SKM-1 (cell line): Measurements from ENCODE around the gene LRRC47.

Experiments used
- DNase-seq: peaks from one replicate; lab custom pipeline; 2025; ENCODE audit not compliant: unreplicated experiment; lab: John Stamatoyannopoulos, UW

LRRC47 gene

DNA sequence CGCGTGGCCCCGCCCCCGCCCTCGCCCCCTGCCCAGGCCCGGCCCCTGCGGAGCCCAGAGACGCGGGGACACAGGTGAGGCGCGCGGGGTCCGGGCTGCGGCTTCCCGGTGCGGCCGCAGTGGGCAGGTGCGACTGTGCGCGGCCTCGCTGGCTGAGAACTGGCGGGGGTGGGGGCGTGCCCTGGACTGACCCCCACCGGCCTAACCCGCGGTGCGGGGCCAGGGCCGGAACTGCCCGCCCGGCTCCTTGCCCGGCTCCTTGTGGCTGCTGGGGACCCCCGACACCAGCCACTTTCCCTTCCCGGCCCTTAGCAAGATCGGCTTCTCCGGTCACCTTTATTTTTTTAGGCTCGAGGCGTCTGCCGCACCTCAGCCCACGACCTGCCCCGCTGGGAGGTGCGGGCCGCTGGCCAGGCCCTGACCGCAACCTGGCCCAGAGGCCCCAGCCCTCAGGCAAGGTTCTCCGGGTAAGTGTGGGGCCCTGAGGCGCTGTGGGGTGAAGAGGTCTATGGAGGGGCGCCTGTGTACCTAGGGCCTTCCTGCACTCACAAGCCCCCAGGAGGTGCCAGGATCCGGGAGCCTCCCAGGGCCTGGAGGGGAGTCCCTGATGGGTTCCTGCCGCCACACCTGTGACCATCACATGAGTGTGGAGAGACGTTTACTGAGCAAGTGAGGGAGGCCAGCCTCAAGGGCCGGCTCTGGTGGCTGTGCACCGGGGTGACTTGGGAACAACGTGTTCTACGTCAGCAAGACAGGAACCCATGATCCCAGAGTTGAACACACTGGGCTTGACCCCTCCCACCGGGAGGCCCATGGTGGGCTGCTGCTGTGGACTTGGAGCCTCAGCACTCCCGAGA lies 23.4 kb downstream of the LRRC47 start, which contains the start of gene SMIM1:
Gene SMIM1 (plus strand): TSS at position 35 of the 857 bp plus-strand sequence. CDS start 2,625 bp downstream, outside the sequence.
- no peak for DNase-seq

- DNase-seq: peak; percentile 75
Observed at GRCh38 chr1:3772027-3772714, 24.1 kb downstream of the LRRC47 start.

DNA sequence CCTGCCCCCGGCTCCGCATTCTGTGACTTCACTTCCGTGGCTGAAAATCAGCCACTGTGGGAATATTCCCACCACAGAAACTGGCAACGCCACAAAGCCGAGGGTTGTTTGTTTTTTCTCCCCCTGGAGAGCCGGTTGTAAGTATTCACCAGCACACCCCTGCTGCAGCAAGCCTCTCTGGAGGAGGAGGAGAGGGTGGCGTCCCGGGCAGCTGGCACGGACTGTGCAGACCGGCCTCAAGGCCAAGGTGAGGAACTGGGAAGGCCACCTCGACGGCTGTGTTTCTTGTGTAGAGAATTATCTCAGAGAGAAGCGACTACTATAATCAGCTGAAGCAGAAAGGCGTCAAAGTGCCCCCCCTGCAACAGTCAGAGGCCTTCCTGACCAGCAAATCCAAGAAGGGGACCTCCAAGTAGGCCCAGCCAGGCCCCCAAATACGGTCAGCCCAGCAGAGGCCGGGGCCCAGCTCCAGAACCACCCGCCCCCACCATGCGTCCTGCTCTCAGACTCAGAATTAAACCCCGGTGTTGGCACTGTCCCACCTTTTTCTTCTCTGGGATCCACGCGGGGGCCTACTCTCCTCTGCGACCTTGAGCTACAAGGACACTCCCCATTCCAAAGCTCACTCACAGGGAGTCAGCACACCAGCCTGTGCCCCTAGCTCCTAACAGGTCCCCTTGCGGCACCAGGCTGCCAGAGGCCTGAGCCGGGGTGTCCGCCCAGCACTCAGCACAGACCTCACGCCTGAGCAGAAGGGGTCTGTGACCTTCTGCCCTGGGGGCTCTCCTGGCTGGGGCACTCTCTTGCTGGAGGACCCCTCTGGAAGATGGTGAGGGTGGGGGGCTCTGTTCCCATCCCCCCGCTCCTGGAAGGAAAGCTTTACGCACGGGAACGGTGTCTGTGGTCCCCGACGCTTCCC lies 24.9 kb downstream of the LRRC47 start:
- DNase-seq: no peak

GRCh38 chr1:3770047-3770765 lies 26.1 kb downstream of the LRRC47 start:
- no peak for DNase-seq

DNA sequence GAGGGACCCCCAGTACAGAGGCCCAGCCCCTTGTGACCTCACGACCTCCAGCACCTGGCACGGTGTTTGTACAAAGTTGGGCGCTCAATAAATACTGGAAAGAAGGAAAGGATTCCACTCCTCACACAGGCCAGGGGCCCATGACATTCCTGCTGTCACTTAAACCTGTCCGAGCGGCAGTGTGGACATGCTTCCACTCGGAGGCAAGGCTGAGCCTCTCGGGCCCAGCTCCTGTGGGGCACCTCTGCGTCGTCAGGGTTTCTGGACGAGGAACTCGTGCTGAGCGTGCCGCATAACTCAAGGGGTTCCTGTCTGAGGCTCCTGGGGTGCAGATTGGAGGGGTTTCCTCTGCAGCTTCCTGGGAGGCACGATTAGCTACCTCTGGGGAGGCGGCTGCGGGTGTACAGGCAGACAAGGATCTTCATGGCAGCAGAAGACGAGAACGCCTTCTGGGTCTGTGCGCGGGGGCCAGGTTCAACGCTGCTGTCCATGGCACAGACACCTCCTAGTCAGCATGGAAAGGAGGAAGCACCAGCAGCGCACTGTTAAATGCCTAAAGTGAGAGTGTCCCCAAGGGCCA lies 27.4 kb downstream of the LRRC47 start:
- DNase-seq: no peak

GRCh38 chr1:3767328-3767925 lies 28.9 kb downstream of the LRRC47 start:
- no peak for DNase-seq

DNA sequence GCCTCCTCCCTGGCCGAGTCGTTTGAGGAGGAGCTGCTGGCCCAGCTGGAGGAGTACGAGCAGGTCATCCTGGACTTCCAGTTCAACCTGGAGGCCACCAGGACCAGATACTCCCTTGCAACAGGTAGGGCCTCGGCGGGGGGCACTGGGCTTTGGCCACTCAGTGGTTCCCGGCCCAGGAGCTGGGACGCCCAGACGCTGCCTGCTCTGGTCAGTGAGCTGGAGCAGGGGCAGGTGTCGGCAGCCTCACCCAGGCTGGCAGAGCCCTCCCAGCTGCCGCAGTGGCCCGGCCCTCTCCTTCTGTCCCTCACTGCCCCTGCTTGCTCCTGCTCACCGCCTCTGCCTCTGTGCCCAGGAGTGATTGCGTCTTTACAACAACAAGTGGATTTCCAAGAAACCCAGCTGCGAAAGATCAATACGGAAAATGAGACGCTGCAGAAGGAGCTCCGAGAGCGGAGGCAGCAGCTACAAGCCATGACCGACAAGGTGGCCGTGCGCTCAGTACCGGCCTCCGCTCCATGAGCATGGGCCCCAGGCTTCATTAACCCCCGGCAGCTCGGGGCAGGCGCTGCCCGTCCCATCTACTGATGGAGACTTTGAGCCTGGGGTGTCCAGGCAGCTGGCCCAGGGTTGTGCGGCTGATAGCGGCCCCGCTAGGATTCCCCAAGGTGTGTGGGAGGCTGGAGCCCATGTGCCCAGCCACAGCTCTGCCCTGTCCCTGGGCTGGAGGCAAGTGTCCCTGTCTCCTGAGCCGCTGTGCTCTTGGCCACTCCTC lies 32.8 kb downstream of the LRRC47 start:
- no peak for DNase-seq

DNA sequence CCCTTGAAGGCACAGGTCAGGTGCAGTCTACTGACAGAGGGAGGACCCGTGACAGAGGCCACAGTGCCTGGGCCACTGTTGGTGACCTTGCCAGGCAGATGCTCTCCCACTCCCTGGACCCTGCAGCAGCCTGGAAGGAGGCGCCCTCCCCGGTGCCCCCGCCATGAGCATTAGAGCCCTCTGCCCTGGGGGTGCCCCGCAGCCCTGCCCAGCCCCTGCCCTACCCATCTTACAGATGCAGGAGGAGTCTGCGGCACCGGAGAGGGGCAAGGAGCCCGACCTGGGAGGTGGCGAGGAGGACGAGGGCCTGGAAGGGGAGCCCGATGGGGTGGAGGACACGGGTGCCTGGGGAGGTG lies 33.4 kb downstream of the LRRC47 start:
- DNase-seq: no peak

DNA sequence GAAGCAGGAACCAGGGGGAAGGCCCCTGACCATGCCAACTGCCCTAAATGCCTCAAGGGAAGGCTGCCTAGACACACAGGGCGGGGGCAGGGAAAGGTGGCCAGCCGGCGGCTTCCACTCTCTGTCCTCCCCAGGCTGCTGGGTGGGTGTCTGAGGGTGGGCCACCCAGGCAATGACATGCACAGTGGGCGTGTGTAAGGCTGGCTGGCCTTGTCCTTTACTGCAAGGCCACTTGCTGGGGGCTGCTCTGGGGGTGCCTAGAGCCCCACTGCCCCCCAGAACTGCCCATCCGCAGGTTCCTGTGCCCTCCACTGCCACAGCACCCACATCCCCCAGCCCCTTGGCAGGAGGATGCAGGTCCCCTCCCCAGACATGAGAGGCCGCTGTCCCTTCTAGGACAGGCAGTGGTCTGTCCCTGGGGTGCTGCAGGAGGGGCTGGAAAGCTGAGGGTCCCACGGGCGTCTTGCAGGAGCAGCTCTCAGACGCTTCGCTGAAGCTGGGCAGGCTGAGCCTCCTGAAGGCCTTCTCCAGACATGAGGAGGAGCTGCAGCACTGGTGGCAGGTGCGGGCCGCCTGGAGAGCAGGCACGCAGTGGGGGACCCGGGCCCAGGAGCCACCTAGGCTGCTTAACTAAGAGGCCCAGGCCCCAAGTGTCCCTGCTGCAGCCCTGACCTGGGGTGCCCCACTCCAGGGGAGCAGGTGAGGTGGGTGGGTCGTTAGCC lies 34.0 kb downstream of the LRRC47 start:
- DNase-seq: no peak

DNA sequence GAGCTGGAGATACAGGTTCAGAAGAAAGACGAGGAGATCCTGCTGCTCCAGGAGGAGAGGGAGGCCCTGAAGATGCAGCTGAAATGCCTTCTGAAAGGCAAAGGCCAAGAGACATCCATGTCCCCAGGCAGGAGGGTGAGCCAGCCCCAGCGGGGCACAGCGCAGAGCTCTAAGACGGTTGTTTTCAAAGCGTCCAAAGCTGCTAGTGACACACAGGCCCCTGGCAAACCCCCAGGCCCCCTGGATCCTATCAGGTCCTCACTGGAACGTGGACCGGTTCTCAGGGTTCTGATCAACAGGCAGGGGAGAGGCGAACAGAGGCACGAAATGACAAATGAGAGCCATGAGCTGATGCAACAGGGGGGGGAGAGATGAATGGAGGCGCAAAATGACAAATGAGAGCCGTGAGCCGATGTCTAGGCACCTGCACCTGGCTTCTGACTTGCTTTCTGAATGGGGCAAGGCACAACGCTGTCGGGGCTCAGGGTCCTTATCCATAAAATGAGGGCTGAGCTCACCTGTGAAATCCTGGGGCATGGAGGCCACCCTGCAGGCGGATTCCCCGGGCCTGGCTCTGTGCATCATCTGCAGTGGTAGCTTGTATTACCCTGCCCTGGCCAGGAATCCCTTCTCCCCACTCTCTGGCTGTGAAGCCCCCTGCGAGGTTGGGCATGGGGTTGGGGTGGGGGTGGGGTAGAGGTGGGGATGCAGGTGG lies 34.8 kb downstream of the LRRC47 start:
- DNase-seq: no peak

GRCh38 chr1:3759796-3760195 lies 36.5 kb downstream of the LRRC47 start:
- DNase-seq: no peak

- no peak for DNase-seq
Observed at GRCh38 chr1:3759164-3759563, 37.1 kb downstream of the LRRC47 start.

- no peak for DNase-seq
Observed at GRCh38 chr1:3756394-3756793, 39.9 kb downstream of the LRRC47 start.

GRCh38 chr1:3753656-3754454 lies 42.4 kb downstream of the LRRC47 start:
- DNase-seq: no peak

- no peak for DNase-seq
Observed at GRCh38 chr1:3752400-3752945, 43.8 kb downstream of the LRRC47 start, which contains the start of gene CCDC27. TSS of gene CCDC27 (plus strand) at chr1:3752450. CDS start at chr1:3752482, 32 bp downstream.

DNA sequence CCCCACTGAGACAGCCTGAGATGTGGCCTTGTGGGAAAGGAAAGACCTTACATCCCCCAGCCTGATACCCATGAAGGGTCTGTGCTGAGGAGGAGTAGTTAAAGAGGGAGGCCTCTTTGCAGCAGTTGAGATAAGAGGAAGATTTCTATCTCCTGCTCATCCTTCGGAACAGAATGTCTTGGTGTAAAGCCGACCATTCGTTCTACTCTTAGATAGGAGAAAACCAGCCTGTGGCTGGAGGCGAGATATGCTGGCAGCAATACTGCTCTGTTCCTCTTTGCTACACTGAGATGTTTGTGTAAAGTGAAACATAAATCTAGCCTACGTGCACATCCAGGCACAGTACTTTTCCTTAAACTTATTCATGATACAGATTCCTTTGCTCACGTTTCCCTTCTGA lies 45.6 kb downstream of the LRRC47 start:
- DNase-seq: no peak

DNA sequence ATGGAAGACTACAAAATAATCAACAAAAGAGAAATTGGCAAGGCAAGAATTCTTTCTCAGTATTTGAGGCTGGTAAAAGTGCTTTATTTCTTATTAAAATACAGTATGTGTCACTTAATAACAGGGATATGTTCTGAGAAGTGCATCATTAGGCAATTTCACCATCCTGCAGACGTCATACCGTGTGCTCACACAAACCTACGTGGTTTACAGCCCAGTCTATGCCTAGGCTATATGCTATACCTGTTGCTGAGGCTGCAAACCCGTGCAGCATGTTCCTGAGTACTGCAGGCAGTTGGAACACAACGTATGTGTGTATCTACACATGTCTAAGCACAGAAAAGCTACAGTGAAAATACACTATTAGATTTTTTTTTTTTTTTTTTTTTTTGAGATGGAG lies 46.8 kb downstream of the LRRC47 start:
- DNase-seq: no peak
